ENCODE measurements around the gene LTBP2. TPM values are rescaled to one million over a fixed set of nuclear protein-coding genes. Genes with fewer than 3 reads are reported as not detected.
A peak's percentile ranks its signal among the peaks of the same experiment; 100 is the strongest.

The LTBP2 gene
- total and polyA plus RNA-seq, 2 experiments from 2014 or later, result 7.6 to 8.6 TPM

GRCh38 chr14:74562515-74563232 lies 49.4 kb downstream of the LTBP2 start:
- Histone ChIP-seq H4K20me1 (ENCODE audit: insufficient read depth, poor library complexity, severe bottlenecking) (no peaks in the 10 kb centered on the region), H3K4me3 (no peak overlapping the region), H3K4me2 (peak overlapping the region; percentile 65), H3K9me3 (ENCODE audit: low read depth) (no peaks in the 10 kb centered on the region), H2AFZ (no peak overlapping the region), H3K27me3 (no peaks in the 10 kb centered on the region), H3K36me3 (replicated peaks; ENCODE audit: insufficient read depth, low read depth) (no peaks in the 10 kb centered on the region), H3K9me2 (replicated peaks; ENCODE audit: insufficient read depth) (no peaks in the 10 kb centered on the region), H3K4me1 (ENCODE audit: insufficient read depth) (peaks cover 16% of the 10 kb centered on the region), H3K27ac (peak overlapping the region; percentile 17), H3K79me2 (no peaks in the 10 kb centered on the region)
- 26% methylated on average over 3 of the region's 3 CpGs for WGBS (ENCODE audit: low lambda C conversion rate, missing lambda C conversion rate)
- DNase-seq (ENCODE audit: low spot score), result no peak
- TF ChIP-seq EZH2phosphoT487 (IDR thresholded peaks at IDR 0.05; ENCODE audit: low read depth, severe bottlenecking, unreplicated experiment) (no peak), CTCF (IDR thresholded peaks at IDR 0.05; ENCODE audit: poor library complexity) (no peak), EZH2 (IDR thresholded peaks at IDR 0.05; ENCODE audit: borderline replicate concordance) (no peak)

- Histone ChIP-seq H3K27me3 (no peaks in the 10 kb centered on the region), H3K36me3 (replicated peaks; ENCODE audit: insufficient read depth, low read depth) (no peaks in the 10 kb centered on the region)
- TF ChIP-seq CTCF (IDR thresholded peaks at IDR 0.05; ENCODE audit: poor library complexity), result no peak
- TF ChIP-seq EZH2phosphoT487 (IDR thresholded peaks at IDR 0.05; ENCODE audit: low read depth, severe bottlenecking, unreplicated experiment), result no peak
- TF ChIP-seq EZH2 (IDR thresholded peaks at IDR 0.05; ENCODE audit: borderline replicate concordance), result no peak
These were observed 53.4 kb downstream of the LTBP2 start for GRCh38 chr14:74558655-74559054.

GRCh38 chr14:74557691-74558090 lies 54.3 kb downstream of the LTBP2 start:
- Histone ChIP-seq H3K27ac (no peak overlapping the region), H3K9me2 (replicated peaks; ENCODE audit: insufficient read depth) (no peaks in the 10 kb centered on the region), H3K79me2 (no peaks in the 10 kb centered on the region), H4K20me1 (ENCODE audit: insufficient read depth, poor library complexity, severe bottlenecking) (no peaks in the 10 kb centered on the region), H3K4me3 (no peak overlapping the region), H3K4me2 (no peak overlapping the region), H3K9me3 (ENCODE audit: low read depth) (no peaks in the 10 kb centered on the region), H3K27me3 (no peaks in the 10 kb centered on the region), H2AFZ (no peak overlapping the region), H3K36me3 (replicated peaks; ENCODE audit: insufficient read depth, low read depth) (no peaks in the 10 kb centered on the region), H3K4me1 (ENCODE audit: insufficient read depth) (peaks cover 3% of the 10 kb centered on the region)
- TF ChIP-seq EZH2phosphoT487 (IDR thresholded peaks at IDR 0.05; ENCODE audit: low read depth, severe bottlenecking, unreplicated experiment), result no peak
- TF ChIP-seq EZH2 (IDR thresholded peaks at IDR 0.05; ENCODE audit: borderline replicate concordance), result no peak
- TF ChIP-seq CTCF (IDR thresholded peaks at IDR 0.05; ENCODE audit: poor library complexity), result no peak
- no peak for DNase-seq (ENCODE audit: low spot score)
- 79% methylated on average over 5 of the region's 5 CpGs for WGBS (ENCODE audit: low lambda C conversion rate, missing lambda C conversion rate)

More at GRCh38 chr14:74558655-74559054, 53.4 kb downstream of the LTBP2 start:
- no peak overlapping the region for H3K4me3 ChIP-seq
- no peaks in the 10 kb centered on the region for H3K9me2 ChIP-seq (replicated peaks; ENCODE audit: insufficient read depth)
- no peak overlapping the region for H2AFZ ChIP-seq
- no peak for DNase-seq (ENCODE audit: low spot score)
- H3K4me2 ChIP-seq, result no peak overlapping the region
- H4K20me1 ChIP-seq (ENCODE audit: insufficient read depth, poor library complexity, severe bottlenecking), result no peaks in the 10 kb centered on the region
- H3K79me2 ChIP-seq, result no peaks in the 10 kb centered on the region
- WGBS (ENCODE audit: low lambda C conversion rate, missing lambda C conversion rate), result 86% methylated on average over 1 of the region's 1 CpG
- H3K27ac ChIP-seq, result no peak overlapping the region
- H3K4me1 ChIP-seq (ENCODE audit: insufficient read depth), result peaks cover 12% of the 10 kb centered on the region
- no peaks in the 10 kb centered on the region for H3K9me3 ChIP-seq (ENCODE audit: low read depth)

Measured in hepatocyte (in vitro differentiated cells).